ENCODE results near the gene ZNF106.

ZNF106 gene

DNA sequence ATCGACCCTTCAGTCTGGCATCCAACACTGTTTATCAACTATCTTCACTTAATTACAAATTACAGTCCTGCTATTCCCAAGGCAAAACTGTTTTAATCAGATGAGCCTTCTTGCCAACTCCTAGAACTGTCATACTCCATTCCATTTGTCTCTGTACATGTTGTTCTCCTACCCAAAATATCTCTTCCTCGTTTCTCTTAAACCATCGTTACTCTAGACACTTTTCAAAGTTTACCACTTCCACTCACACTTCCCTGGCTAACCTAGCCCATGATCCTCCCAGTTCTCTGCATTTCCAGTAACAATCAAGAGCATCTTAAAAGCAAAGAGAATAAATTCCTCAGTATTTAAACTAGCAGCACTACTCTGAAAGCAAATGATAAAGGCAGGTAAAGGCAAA is 19.9 kb downstream of the ZNF106 start:
- no peak for DNase-seq

DNA sequence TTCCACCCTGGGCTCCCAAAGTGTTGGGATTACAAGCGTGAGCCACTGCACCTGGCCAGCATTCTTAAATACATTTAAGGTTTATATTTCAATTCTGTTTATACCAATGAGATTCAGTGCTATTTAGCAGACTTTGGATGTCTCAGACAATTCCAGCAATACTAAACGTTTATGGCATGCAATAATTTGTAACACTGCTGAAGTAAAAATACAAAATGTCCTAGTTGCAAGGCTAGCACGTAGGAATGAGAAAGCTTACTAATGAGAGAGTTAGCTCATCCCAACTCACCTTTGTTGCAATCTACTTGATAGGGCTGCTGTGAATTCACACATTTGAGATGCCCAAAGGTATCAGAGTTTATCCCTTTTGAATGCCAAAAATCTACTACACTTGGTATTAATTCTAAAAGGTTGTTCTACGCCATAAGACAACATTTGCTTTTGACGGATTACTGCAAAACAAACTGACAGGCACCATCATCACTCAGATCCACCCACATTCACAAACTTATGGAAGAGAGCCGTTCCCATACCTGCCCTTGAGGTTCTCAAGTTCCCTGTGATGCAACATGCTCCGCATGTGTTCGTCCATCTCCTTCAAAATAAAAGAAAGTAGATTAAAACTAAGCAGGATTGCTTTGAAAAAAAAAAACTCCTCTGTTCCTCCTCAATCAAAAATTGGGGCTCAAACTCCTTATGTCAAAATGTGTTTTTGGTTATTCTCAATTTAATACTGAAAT is 25.3 kb downstream of the ZNF106 start:
- no peak for DNase-seq

DNA sequence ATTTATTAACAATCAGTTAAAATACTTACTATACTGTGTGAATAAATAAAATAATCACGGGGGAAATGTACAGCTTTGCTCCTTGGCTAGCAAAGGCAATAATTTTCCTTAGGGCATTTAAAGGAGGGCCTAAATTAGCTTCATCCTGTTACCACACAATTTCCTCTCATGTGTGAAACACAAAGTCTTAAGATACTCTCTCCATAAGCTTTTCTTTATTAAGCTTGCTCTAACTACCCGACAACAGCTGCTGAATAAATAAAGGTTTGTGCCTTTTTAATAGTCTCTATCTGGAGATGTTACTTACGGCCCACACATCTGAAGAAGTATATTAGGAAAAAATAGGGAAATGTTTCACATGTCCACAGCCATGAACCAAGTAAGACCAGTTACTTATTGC is 29.7 kb downstream of the ZNF106 start:
- no peak for DNase-seq

DNA sequence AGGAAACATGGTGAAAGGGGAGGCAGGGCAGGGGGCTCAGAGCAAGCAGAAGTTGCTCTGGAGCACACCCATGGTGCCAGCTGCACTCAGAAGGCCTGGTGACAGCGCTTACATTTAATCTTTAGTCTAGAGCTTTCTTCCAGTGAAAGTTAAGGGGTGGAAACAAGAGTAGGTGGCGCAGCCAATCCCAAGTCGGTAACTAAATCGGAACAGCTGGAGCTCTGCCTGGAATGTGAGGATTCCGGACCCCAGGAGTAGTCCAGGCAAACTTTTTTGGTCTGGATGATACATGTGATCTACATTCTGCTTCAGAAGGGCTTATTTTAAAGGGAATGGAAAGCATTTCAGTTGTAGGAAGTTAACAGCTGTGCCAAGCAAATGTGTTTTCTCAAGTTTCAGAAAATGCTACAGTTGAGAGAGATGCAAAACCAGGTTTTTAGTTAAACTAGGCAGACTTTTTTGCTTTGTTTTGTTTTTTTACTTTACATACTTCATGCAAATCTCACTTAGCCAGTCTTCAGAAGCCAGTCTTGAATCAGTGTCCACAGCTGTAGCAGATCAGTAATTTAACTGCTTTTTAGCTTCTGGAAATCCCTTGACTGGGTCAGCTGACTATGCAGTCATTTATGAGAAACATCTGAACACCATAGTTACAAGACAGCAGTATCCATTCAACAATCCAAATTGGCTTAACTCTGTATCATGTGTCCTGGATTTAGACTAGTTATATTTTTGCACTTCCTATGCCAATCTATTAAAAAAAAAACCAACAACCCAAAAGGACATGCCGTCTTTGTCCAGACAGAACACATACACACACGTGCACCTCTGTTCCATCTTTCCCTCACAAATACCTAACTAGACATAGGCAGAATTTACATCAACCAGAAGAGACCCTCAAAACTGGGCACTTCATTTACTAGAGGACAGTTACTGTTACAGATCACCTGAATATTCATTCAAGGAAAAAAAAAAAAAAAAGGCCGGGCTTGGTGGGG is 33.2 kb downstream of the ZNF106 start:
- DNase-seq = no peak

DNA sequence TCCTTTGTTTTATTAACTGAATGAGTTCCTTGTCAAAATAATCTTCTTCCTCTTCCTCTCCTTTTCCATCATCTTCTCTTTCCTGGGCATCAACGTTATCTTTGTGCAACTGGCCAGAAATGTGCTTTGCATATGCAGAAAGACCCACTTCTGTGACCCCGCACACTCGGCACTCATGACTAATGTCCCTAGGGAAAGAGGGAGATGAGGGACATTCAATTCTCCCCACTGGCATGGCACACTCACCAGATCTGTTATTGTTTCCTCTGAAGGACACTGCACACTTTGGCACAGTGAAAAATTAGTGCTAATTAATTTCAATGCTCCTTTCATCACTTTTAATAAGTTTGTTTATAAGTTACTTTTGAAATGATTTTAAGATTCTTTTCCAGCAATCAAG is 34.0 kb downstream of the ZNF106 start:
- no peak for DNase-seq

DNA sequence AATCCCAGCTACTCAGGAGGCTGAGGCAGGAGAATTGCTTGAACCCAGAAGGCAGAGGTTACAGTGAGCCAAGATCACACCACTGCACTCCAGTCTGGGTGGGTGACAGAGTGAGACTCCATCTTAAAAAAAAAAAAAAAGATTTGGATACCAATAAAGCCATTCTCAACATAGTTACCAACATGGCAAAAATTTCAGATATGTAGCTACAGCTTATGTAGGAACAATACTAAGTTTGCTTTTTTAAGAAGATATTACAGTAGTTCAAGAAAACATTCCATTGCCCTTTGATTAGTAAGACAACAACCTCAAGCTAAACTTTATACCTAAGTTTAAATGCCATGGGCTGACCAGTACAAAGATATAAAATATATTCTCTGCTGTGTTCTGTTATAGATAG is 34.4 kb downstream of the ZNF106 start:
- DNase-seq = no peak

DNA sequence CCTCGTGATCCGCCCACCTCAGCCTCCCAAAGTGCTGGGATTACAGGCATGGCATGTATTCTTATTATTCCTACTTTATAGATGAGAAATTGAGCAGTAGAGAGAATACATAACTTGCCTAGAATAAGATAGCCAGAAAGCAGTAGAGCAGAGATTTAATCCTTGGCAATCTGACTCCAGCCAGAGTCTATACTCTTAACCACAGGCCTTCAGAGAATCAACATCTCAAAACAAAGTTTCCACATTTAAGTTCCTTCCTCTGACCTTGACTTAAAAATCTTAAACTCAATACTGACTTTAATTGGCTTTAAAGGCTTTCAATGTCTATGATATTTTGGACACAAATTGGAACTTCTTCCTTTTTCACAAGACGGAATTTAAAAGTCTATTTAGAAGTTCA is 37.1 kb downstream of the ZNF106 start:
- DNase-seq = no peak

DNA sequence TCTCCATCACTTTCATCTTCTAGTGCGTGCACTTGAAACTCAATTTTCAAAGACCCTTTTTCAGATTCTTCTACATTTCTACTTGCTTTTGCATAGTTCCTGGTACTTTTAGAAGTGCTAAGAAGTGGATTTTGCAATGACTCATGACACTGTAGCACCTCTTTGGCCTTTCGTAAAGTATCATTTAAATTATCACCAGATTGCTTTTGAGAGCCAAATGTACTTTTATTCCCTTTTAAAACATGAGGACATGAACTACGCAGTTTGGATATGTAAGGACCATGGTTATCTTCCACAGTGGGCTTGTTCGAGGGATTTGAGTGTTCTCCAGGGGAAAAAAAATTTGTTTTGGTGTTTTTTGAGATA is 40.5 kb downstream of the ZNF106 start:
- DNase-seq = no peak

DNA sequence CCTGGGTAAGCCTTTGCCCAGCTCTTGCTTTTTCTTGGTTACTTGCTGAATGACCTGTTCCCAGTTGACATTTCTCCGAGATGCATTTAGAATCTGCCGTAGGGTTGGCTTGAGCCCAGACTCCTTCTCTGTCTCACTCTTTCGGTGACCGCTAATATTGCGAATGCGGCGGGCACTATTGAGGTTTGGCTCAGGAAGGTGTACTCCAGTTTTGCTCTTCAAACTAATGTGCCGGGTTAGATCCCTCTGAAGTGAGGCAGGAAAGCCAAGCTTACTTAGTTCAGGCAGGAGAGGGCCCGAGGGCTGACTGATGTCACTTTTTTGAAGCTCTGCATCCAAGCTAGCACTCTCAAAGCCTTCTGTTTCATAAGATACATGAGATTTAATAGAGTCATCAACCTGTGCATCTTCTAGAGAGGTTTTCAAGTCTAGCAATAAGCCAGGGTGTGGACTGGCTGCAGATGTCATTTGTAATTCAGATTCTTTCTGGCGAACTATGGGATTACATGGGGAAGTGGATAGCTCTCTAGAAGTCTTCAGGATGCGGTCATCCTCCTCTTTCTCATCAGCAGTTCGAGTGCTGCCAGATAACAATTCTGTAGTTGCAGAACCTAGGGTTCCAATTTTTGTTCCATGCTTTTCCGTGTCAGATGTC is 41.0 kb downstream of the ZNF106 start:
- DNase-seq = no peak

DNA sequence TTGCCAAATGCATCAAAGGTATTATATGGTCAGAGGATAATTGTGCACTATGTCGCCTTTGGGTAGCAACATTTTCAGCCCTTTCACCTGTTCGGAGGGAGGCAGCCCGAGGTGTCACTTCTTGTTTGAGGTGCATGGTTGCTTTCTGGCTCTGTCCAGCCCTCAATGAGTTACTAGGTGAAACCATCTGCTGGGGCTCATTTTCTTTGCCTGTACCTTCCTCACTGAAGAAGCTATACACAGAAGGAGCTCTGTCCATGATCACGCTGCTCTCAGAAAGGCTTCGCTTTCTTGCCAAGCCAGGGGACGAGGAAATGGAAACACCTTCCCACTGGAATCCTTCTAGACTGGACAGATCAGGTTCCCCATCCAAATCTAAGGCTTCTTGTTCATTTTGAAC is 42.7 kb downstream of the ZNF106 start:
- no peak for DNase-seq

DNA sequence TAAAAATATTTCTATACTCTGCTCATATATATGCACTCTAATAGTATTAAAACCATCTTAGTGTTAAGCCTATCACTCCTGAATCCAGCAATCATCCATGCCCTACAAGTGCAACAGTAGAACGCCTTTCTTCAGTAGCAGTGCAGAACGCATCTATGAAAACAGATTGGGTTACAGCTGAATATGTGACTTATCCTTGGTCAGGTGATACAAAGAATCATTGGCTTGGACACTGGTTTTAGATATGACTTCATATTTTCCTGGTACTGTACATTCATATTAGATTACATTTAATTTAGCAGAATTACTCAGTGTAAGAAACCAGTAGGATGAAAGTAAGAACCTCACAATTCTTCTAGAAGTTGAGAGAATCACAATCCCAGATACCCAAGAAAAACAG is 43.3 kb downstream of the ZNF106 start:
- no peak for DNase-seq

DNA sequence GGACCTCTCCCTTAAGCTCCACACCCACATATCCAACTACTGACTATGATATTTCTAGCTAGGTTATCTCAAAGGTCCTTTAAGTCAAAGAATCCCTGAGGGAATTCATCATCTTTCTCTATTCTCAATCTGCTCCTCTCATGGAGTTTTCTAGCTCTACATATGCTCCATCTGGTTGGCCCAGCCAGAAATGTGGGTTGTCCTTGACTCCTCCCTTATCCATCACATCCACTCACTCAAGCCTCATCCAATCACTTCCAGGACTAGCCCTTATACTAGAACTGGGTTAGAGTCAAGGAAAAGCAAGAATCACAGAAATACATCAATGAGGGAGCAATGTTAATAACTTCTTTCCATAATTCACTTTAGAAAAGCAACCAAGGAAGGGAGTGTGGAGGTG is 45.4 kb downstream of the ZNF106 start:
- DNase-seq = no peak

DNA sequence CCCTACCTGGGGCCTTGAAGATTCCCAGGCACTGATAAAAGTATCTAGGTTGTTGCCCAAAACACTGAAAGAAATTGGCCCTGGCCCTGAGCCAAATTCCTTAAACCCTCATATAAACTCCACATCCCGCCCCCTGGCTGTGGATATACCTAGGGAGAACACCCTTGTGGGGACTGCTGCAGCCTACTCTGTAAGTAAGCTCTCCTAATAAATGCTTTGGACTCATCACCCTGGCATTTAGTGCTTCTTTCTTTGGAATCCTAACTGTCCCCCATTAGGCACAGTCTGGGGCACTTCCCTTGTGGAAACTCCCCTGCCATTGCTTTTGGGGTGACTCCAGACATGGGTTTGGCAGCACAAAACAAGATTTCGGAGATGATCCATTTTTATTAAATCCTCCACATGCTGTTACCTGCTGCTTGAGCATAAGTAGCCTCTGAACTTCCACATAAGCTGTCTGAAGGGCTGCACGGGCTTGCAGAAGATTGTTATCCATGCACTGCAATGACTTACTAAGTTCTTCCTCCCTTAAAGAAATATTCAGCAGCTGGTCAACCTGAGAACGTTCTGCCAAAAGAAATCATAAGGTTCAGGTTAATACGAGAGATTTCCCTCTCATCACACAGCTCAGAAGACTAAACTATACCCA is 46.4 kb downstream of the ZNF106 start:
- no peak for DNase-seq

DNA sequence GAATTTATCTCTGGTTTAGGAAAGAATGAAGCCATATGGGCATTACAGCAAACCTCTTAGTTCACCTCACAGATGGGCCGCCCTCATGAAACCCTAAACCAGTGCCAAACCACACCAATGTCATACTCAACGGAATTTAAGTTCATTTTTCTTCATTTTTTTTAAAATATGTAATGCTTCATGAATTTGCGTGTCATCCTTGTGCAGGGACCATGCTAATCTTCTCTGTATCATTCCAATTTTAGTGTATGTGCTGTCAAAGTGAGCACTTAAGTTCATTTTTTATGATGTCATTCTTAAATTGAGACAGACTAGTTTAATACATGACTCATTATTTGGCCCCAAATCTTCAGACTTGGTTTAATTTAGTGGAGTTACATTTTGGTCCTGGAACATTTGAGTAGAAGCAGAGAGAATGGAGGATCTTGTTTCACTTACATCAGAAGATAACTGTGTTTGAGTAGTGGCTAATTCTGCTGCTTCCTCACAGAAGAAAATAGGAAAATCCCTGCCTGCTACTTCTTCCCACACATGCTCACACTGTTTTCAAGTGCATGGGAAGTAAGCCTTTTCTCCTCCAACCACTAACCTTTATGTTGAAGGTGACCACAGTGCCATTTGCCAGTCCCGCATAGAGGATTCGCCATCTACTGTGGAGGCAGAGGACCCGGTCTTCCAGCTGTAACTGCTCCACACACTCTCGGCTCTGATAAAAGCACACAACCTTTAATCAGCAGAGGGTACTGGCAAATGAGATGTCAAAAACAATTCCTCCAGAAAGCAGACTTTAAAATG is 63.3 kb downstream of the ZNF106 start:
- DNase-seq = no peak

DNA sequence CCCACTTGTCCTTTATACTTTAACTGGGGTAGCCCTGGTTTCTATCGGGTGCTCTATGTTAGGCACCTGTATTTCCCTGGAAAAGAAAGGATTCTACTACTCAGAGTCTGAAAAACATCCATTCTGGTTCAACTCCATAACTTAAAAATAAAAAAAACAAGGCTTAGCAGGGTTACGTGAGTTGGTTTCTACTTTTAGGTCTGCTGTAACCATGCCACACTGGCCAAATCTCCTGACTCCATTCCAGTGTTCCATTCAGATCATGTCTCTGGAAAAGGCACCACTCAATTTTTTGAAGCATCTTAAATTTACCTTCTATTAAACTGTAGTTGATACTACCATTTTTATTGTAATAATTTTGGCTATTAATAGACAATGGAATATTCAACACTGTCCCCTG is 69.6 kb downstream of the ZNF106 start:
- no peak for DNase-seq

DNA sequence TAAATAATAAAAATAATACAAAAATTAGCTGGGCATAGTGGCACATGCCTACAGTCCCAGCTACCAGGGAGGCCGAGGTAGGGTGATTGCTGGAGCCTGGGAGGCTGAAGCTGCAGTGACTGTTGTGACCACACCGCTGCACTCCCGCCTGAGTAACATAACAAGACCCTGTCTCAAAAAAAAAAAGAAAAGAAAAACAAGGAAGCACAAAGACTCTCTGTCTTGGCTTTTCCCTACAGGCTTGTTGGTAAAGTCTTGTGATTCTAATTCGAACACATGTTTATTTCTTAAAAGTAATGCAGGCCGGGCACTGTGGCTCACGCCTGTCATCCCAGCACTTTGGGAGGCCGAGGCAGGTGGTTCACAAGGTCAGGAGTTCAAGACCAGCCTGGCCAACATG is 71.6 kb downstream of the ZNF106 start:
- DNase-seq = no peak

DNA sequence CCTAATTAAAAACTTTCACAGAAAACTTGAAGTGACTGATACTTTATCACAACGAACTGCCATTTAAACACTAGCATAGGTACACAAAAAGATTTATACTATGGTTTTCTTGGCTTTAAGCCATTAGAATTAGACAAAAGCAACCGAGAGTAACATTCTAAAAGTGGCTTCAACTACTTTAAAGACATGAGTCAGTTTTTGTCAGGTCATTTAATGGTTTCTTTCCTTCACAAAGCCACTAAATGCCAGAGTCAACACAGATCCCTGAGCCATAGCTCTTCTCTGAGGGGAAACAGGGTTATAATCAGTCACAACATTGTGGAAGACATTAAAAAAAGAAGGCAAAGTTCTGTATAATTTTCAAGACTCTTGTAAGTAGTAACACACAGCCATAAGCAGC is 77.0 kb downstream of the ZNF106 start:
- DNase-seq = no peak

DNA sequence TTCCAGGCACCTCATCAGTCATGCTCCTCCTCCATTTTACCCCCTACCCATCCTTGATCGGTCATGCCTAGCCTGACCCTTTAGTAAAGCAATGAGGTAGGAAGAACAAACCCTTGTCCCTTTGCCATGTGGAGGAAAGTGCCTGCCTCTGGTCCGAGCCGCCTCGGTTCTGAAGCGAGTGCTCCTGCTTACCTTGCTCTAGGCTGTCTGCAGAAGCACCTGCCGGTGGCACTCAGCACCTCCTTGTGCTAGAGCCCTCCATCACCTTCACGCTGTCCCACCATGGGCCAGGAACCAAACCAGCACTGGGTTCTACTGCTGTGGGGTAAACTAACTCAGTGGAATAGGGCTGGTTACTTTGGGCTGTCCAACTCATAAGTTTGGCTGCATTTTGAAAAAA is 79.1 kb downstream of the ZNF106 start:
- DNase-seq = no peak

DNA sequence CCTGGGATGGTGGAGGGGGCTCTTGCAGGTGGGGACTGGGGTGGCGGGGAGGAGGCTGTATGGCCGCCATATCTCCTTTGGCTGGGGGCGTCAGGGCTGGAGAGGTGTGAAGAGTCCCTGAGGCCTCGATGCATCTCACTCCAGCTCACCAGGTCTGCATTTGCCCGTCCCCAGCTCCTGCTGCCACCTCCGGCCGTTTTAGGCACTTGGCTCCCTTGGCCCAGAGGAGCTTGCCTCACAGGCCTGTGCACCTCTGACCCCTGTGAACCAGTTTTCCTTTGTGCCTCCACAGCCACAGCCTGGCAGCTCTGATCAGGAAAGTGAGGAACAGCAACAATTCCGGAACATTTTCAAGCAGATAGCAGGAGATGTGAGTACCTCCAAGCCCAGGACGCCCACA is 81.9 kb downstream of the ZNF106 start:
- no peak for DNase-seq

DNA sequence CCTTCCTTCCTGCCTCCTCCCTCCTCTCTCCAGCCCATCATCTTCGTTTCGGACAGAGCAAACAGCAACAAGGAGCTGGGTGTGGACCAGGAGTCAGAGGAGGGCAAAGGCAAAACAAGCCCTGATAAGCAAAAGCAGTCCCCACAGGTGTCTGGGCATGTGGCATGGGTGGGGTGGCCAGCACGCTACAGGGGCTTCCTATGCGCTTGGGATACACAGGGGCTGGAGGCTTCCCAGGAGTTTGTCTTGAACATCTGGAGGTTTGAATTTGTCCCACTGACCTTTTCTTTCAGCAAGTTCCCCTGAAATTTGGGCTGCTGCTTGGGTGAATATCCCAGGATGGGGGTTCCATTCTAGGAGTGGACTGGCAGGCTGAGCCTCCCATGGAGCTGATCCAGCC is 82.8 kb downstream of the ZNF106 start:
- DNase-seq = no peak

DNA sequence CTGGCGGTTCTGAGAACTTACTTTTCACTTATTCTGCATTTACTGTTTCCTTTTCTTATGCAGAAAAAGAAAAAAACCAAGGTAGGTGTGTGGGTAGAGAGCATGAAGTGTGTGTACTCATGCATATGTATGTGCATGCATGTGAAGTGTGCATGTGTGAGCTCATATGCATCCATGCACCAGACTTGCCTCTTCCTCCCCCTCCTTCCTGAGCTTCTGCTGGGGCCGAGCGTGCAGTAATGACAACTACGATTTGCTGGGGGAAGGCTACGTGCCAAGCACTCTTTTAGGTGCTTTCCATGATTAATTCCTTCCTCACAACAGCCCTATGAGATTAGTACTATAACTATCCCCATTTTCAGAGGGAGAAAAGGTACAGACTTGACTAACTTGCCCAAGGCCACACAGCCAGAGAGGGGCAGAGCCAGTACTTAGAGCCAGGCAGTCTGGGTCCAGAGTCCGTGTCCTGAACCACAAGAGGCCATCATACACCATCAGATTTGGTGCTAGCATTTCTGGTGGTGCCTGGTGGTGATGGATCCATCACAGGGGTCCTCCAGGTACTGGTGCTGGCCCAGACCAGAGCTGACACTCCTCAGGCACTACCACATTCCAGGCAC is 85.0 kb downstream of the ZNF106 start:
- no peak for DNase-seq
